ENCODE data around the gene ITPK1.

ITPK1 gene

DNA sequence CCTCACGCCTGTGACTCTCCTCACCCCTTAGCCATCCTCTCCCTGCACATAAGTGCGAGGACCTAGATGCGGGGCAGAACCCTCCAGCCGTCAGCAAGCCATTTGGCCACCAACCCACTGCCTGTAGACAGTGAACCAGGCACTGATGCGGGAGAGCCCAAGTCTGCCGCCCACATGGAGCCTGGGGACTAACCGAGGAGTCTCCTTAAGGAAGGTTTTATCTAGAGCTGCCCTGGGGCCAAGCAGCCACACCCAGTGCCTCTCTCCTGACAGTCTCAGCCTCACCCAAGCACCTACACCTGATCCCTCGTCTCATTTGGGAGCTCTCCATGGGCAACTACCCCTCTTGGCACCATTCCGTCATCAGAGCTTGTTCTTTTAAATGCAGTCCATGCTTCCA is 120.1 kb downstream of the ITPK1 start:
- Histone ChIP-seq H3K4me3 (ENCODE audit: low read depth in 1 of 2, low read length in 2 of 2) (no peak overlapping the region), H3K4me2 (ENCODE audit: insufficient read depth, low read length) (no peak overlapping the region), H4K20me1 (ENCODE audit: insufficient read depth, low read length) (peaks cover 21% of the 10 kb centered on the region), H3K9ac (ENCODE audit: low read depth, low read length) (no peak overlapping the region), H3K27ac (ENCODE audit: low read length) (no peak overlapping the region), H3K79me2 (ENCODE audit: insufficient read depth, low read length) (no peaks in the 10 kb centered on the region), H2AFZ (ENCODE audit: low read depth, low read length) (no peak overlapping the region), H3K27me3 (ENCODE audit: insufficient read depth, low read length, poor library complexity) (no peaks in the 10 kb centered on the region), H3K4me1 (ENCODE audit: insufficient read depth, low read length) (no peaks in the 10 kb centered on the region), H3K9me3 (ENCODE audit: insufficient read depth, low read length, severe bottlenecking) (no peaks in the 10 kb centered on the region), H3K36me3 (ENCODE audit: insufficient read depth, low read length) (peaks cover 37% of the 10 kb centered on the region)
- no peak for DNase-seq
- no peak for ATAC-seq (ENCODE audit: insufficient read depth, low read depth)
- no peak for TF ChIP-seq CTCF (IDR thresholded peaks at IDR 0.05; ENCODE audit: borderline replicate concordance, extremely low read depth, low read length, poor library complexity, severe bottlenecking)
- no peak for TF ChIP-seq EZH2 (IDR thresholded peaks at IDR 0.05; ENCODE audit: borderline replicate concordance, low read depth, low read length, severe bottlenecking)

GRCh38 chr14:92994942-92995341 is 120.8 kb downstream of the ITPK1 start:
- Histone ChIP-seq H3K36me3 (ENCODE audit: insufficient read depth, low read length) (peaks cover 36% of the 10 kb centered on the region), H3K4me1 (ENCODE audit: insufficient read depth, low read length) (no peaks in the 10 kb centered on the region), H3K27ac (ENCODE audit: low read length) (no peak overlapping the region), H3K79me2 (ENCODE audit: insufficient read depth, low read length) (no peaks in the 10 kb centered on the region), H4K20me1 (ENCODE audit: insufficient read depth, low read length) (peaks cover 21% of the 10 kb centered on the region), H3K9ac (ENCODE audit: low read depth, low read length) (no peak overlapping the region), H3K4me2 (ENCODE audit: insufficient read depth, low read length) (no peak overlapping the region), H3K9me3 (ENCODE audit: insufficient read depth, low read length, severe bottlenecking) (no peaks in the 10 kb centered on the region), H3K27me3 (ENCODE audit: insufficient read depth, low read length, poor library complexity) (no peaks in the 10 kb centered on the region), H3K4me3 (ENCODE audit: low read depth in 1 of 2, low read length in 2 of 2) (no peak overlapping the region), H2AFZ (ENCODE audit: low read depth, low read length) (no peak overlapping the region)
- DNase-seq (no peak), ATAC-seq (ENCODE audit: insufficient read depth, low read depth) (no peak)
- no peak for TF ChIP-seq CTCF (IDR thresholded peaks at IDR 0.05; ENCODE audit: borderline replicate concordance, extremely low read depth, low read length, poor library complexity, severe bottlenecking)
- TF ChIP-seq EZH2 (IDR thresholded peaks at IDR 0.05; ENCODE audit: borderline replicate concordance, low read depth, low read length, severe bottlenecking), result no peak

- Histone ChIP-seq H3K4me3 (ENCODE audit: low read depth in 1 of 2, low read length in 2 of 2) (no peak overlapping the region), H3K27ac (ENCODE audit: low read length) (no peak overlapping the region), H3K4me2 (ENCODE audit: insufficient read depth, low read length) (no peak overlapping the region), H3K27me3 (ENCODE audit: insufficient read depth, low read length, poor library complexity) (no peaks in the 10 kb centered on the region), H3K9me3 (ENCODE audit: insufficient read depth, low read length, severe bottlenecking) (no peaks in the 10 kb centered on the region), H3K36me3 (ENCODE audit: insufficient read depth, low read length) (peaks cover 33% of the 10 kb centered on the region), H3K9ac (ENCODE audit: low read depth, low read length) (no peak overlapping the region), H3K79me2 (ENCODE audit: insufficient read depth, low read length) (no peaks in the 10 kb centered on the region), H3K4me1 (ENCODE audit: insufficient read depth, low read length) (no peaks in the 10 kb centered on the region), H2AFZ (ENCODE audit: low read depth, low read length) (no peak overlapping the region), H4K20me1 (ENCODE audit: insufficient read depth, low read length) (peaks cover 18% of the 10 kb centered on the region)
- TF ChIP-seq EZH2 (IDR thresholded peaks at IDR 0.05; ENCODE audit: borderline replicate concordance, low read depth, low read length, severe bottlenecking), result no peak
- TF ChIP-seq CTCF (IDR thresholded peaks at IDR 0.05; ENCODE audit: borderline replicate concordance, extremely low read depth, low read length, poor library complexity, severe bottlenecking), result no peak
- DNase-seq, result no peak
- ATAC-seq (ENCODE audit: insufficient read depth, low read depth), result no peak
Observed at GRCh38 chr14:92994131-92994676, 121.5 kb downstream of the ITPK1 start.

DNA sequence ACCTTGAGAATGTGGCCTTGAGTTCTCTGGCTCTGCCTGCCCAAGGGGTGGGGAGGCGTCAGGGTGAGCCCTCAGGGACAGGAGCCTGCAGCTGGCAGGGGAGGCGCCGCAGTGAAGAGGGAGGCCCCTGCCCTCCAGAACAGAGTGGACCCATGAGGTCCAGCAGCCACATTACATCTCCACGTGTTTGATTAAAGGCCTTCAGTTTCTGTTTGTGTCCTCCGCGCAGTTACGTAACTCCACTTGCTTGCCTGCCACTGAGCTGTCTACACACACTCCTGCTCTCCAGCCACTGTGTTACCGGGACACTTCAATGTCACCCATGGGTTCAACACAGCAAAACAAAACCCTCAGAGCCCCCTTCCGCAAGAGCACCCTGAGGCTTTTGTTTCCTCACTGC is 122.4 kb downstream of the ITPK1 start:
- no peak for ATAC-seq (ENCODE audit: insufficient read depth, low read depth)
- TF ChIP-seq EZH2 (IDR thresholded peaks at IDR 0.05; ENCODE audit: borderline replicate concordance, low read depth, low read length, severe bottlenecking), result no peak
- TF ChIP-seq CTCF (IDR thresholded peaks at IDR 0.05; ENCODE audit: borderline replicate concordance, extremely low read depth, low read length, poor library complexity, severe bottlenecking), result no peak
- no peaks in the 10 kb centered on the region for H3K79me2 ChIP-seq (ENCODE audit: insufficient read depth, low read length)
- no peak overlapping the region for H3K27ac ChIP-seq (ENCODE audit: low read length)
- H2AFZ ChIP-seq (ENCODE audit: low read depth, low read length), result no peak overlapping the region
- H4K20me1 ChIP-seq (ENCODE audit: insufficient read depth, low read length), result peaks cover 20% of the 10 kb centered on the region
- H3K36me3 ChIP-seq (ENCODE audit: insufficient read depth, low read length), result peaks cover 33% of the 10 kb centered on the region
- H3K4me2 ChIP-seq (ENCODE audit: insufficient read depth, low read length), result no peak overlapping the region
- no peaks in the 10 kb centered on the region for H3K27me3 ChIP-seq (ENCODE audit: insufficient read depth, low read length, poor library complexity)
- DNase-seq, result no peak
- no peaks in the 10 kb centered on the region for H3K9me3 ChIP-seq (ENCODE audit: insufficient read depth, low read length, severe bottlenecking)
- H3K9ac ChIP-seq (ENCODE audit: low read depth, low read length), result no peak overlapping the region
- H3K4me3 ChIP-seq (ENCODE audit: low read depth in 1 of 2, low read length in 2 of 2), result no peak overlapping the region
- no peaks in the 10 kb centered on the region for H3K4me1 ChIP-seq (ENCODE audit: insufficient read depth, low read length)

Data from DND-41 (cell line).